ENCODE data around the gene ULK3. TPM values are rescaled to one million over a fixed set of nuclear protein-coding genes. Genes with fewer than 3 reads are reported as not detected.
"Not testable (repeated sequence)": the region's sequence is repeated elsewhere in the genome, so short reads cannot be mapped to it uniquely, and the experiment has no call there.

Gene ULK3
- total RNA-seq (2014; rRNA removed; shearing (Covaris generic)) = 10.9 and 15.3 TPM in 2 replicates

GRCh38 chr15:74842581-74843444 is at the start of gene ULK3:
TSS of gene ULK3 (minus strand) at chr15:74843156. CDS start at chr15:74843105, 51 bp downstream.
- DNase-seq (ENCODE audit: low read depth) = peak; percentile 70

GRCh38 chr15:74892313-74892712 is 49.4 kb upstream of the ULK3 start:
- DNase-seq (ENCODE audit: low read depth) = no peak

GRCh38 chr15:74891469-74891868 is 48.5 kb upstream of the ULK3 start:
- no peak for DNase-seq (ENCODE audit: low read depth)

- no peak for DNase-seq (ENCODE audit: low read depth)
Observed at GRCh38 chr15:74890665-74890960, 47.7 kb upstream of the ULK3 start.

- peak; percentile 72 for DNase-seq (ENCODE audit: low read depth)
Observed at GRCh38 chr15:74889883-74890664, 47.1 kb upstream of the ULK3 start, which contains the start of gene MPI. TSS of gene MPI (plus strand) at chr15:74890042. CDS start at chr15:74890074, 32 bp downstream.

GRCh38 chr15:74889390-74889882 is 46.5 kb upstream of the ULK3 start:
- no peak for DNase-seq (ENCODE audit: low read depth)

- DNase-seq (ENCODE audit: low read depth) = no peak
Observed at GRCh38 chr15:74888716-74889115, 45.8 kb upstream of the ULK3 start.

GRCh38 chr15:74887537-74888193 is 44.7 kb upstream of the ULK3 start:
- not testable (repeated sequence) for DNase-seq (ENCODE audit: low read depth)

- DNase-seq (ENCODE audit: low read depth) = no peak
Observed at GRCh38 chr15:74885461-74885860, 42.5 kb upstream of the ULK3 start.

GRCh38 chr15:74884428-74885223 is 41.7 kb upstream of the ULK3 start:
- no peak for DNase-seq (ENCODE audit: low read depth)

- DNase-seq (ENCODE audit: low read depth) = no peak
Observed at GRCh38 chr15:74882528-74882927, 39.6 kb upstream of the ULK3 start.

GRCh38 chr15:74878273-74878672 is 35.3 kb upstream of the ULK3 start:
- no peak for DNase-seq (ENCODE audit: low read depth)

GRCh38 chr15:74873756-74874424 is 30.9 kb upstream of the ULK3 start:
- DNase-seq (ENCODE audit: low read depth) = no peak

GRCh38 chr15:74873036-74873755 is 30.2 kb upstream of the ULK3 start, which contains the start of gene SCAMP2:
TSS of gene SCAMP2 (minus strand) at chr15:74873365. CDS start at chr15:74873255, 110 bp downstream.
- DNase-seq (ENCODE audit: low read depth) = peak; percentile 93

- DNase-seq (ENCODE audit: low read depth) = no peak
Observed at GRCh38 chr15:74872702-74873035, 29.7 kb upstream of the ULK3 start.

- peak; percentile 35 for DNase-seq (ENCODE audit: low read depth)
Observed at GRCh38 chr15:74870436-74871215, 27.7 kb upstream of the ULK3 start.

GRCh38 chr15:74869726-74870407 is 26.9 kb upstream of the ULK3 start:
- DNase-seq (ENCODE audit: low read depth) = no peak

GRCh38 chr15:74869372-74869725 is 26.4 kb upstream of the ULK3 start:
- no peak for DNase-seq (ENCODE audit: low read depth)

GRCh38 chr15:74868059-74868458 is 25.1 kb upstream of the ULK3 start:
- no peak for DNase-seq (ENCODE audit: low read depth)

Data from M059J (cell line).